CD4-positive, CD25-positive, alpha-beta regulatory T cell (primary cell): Measurements from ENCODE around the gene DENND2A. TPM values are rescaled to one million over a fixed set of nuclear protein-coding genes. Genes with fewer than 3 reads are reported as not detected.
"Not testable (repeated sequence)": the region's sequence is repeated elsewhere in the genome, so short reads cannot be mapped to it uniquely, and the experiment has no call there.

ENCODE experiments used
- ATAC-seq, 2 donors: fragments of 150-1000 bp; cut with Tn5 transposase; one replicate each; pipeline ENCODE4 v1.10.0; 2021; ENCODE audit warnings: low read depth in 2 of 2, moderate number of reproducible peaks in 2 of 2, moderate library complexity in 1 of 2
- DNase-seq, 3 donors: peaks; one replicate each; pipeline versions ENCODE4 v3.0.0 to v3.0.0-alpha.2; 2012 to 2022; ENCODE audit warnings: mixed read lengths in 1 of 3
- H3K27ac ChIP-seq: one replicate; pipeline ENCODE4 v1.7.0; 2013; ENCODE audit warnings: mild to moderate bottlenecking, low read length; ENCODE audit not compliant: insufficient read depth, poor library complexity, severe bottlenecking
- H3K27me3 ChIP-seq: one replicate; pipeline ENCODE4 v1.7.0; 2013; ENCODE audit warnings: low read length; ENCODE audit not compliant: control insufficient read depth, insufficient read depth
- H3K36me3 ChIP-seq: one replicate; pipeline ENCODE4 v1.7.0; 2013; ENCODE audit warnings: mild to moderate bottlenecking, low read length, moderate library complexity; ENCODE audit not compliant: control insufficient read depth, insufficient read depth
- H3K4me1 ChIP-seq: 2 replicates; pipeline ENCODE4 v1.7.0; 2013; ENCODE audit warnings: mild to moderate bottlenecking, low read length; ENCODE audit not compliant: insufficient read depth, control insufficient read depth, poor library complexity, severe bottlenecking
- H3K4me3 ChIP-seq: one replicate; pipeline ENCODE4 v1.7.0; 2013; ENCODE audit warnings: low read depth, mild to moderate bottlenecking, low read length, moderate library complexity
- H3K9me3 ChIP-seq, 2 experiments: 1 replicate in 1 of 2; 2 replicates in 1 of 2; pipeline ENCODE4 v1.7.0; 2013; ENCODE audit warnings: low read length in 2 of 2, mild to moderate bottlenecking in 1 of 2, moderate library complexity in 1 of 2; ENCODE audit not compliant: control insufficient read depth in 2 of 2
- H3K27ac Mint-ChIP-seq, 3 donors: one replicate each; pipeline ENCODE4 v1.8.0; 2020 to 2022; ENCODE audit warnings: mild to moderate bottlenecking in 3 of 3, mixed read lengths in 3 of 3, moderate library complexity in 2 of 3
- H3K27me3 Mint-ChIP-seq: one replicate; pipeline ENCODE4 v1.8.0; 2022; ENCODE audit warnings: mild to moderate bottlenecking, mixed read lengths
- H3K36me3 Mint-ChIP-seq: one replicate; pipeline ENCODE4 v1.8.0; 2020; ENCODE audit warnings: mixed read lengths
- H3K4me1 Mint-ChIP-seq, 4 donors: one replicate each; pipeline ENCODE4 v1.8.0; 2020 to 2022; ENCODE audit warnings: mixed read lengths in 4 of 4, mild to moderate bottlenecking in 1 of 4
- H3K4me3 Mint-ChIP-seq, 4 donors: one replicate each; pipeline ENCODE4 v1.8.0; 2020 to 2022; ENCODE audit warnings: mild to moderate bottlenecking in 4 of 4, mixed read lengths in 4 of 4, moderate library complexity in 3 of 4
- H3K9me3 Mint-ChIP-seq, 7 donors: one replicate each; pipeline ENCODE4 v1.8.0; 2020 to 2022; ENCODE audit warnings: mixed read lengths in 7 of 7, mild to moderate bottlenecking in 3 of 7, moderate library complexity in 2 of 7
- polyA plus RNA-seq, 4 donors: library from polyadenylated mRNA; unstranded; fragments of 300-500 nt; fragmentation: Illumina TruSeq; gene quantifications; one replicate each; pipeline ENCODE4 v1.2.3, GENCODE V29; 2021
- total RNA-seq: library from RNA; stranded (reverse); gene quantifications from one replicate; pipeline ENCODE4 v1.2.3, GENCODE V29; 2022

DENND2A gene
- total and polyA plus RNA-seq, 5 donors from 2014 or later: not detected

DNA sequence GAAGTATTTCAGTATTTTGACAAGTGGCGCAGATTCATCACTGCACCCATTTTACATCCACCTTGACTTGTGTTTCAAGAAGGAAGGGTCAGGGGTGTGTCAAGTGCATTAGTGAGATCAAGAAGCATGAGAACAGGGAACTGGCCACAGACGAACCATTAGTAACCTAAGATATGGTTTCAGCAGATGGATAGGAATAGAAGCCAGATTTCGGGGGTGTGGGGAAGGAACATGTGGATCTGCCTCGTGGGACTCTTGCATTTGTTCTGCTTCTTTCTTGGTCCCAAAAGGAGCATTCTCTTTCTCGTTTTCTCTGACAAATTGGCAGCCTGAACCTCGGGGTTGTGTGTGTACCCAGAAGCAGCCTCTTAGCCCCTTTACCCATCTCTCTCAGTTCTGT lies 9.6 kb downstream of the DENND2A start:
- no peak for ATAC-seq
- H3K27ac Mint-ChIP-seq: no peak overlapping the region

DNA sequence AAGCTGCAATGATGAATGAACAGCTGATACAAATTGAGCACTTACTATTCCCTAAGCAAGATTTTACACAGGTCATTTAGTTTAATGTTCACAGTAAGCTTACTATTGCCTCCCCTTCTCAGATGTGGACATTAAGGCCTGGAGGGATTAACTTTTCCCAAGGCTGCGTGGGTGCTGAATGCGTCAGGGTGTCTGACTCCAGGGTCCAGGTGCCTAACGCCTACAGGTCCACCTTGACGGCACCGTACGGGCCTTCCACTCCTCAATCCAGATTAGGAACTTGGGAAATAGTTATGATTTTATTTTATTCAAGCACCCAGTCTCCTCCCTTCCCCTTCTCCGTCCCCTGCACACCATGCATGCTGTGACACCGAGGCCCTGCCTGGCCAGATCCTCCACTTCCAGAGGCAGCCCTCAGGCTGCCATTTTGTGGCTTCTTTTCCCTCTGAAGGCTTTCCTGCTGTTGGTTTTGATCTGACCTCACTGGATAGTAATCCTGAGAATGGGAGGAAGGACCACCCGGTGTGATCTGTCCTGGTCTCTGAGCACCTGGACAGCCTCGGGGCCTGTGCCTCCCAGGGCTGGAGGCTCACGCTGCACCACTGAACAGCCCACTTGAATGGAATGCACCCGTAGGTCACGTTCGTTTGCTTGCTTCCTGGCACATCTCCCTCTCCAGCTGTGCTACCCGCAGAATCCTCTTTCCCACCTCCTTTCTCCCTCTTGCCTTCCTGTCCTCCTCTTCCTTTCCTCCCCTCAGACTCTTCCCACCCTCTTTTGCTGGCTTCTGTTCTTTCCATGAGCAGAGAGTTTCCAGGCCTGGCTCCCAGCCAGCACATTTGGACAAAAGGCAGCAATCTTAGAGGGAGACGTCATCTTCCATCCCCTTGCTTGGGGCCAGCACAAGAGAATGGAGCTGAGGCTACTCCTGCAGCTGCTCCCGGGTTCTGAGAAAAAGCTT lies 14.4 kb downstream of the DENND2A start:
- H3K36me3 ChIP-seq: no peaks in the 10 kb centered on the region
- H3K27me3 Mint-ChIP-seq: peaks cover 12% of the 10 kb centered on the region
- no peak overlapping the region for H3K4me3 Mint-ChIP-seq
- H3K27me3 ChIP-seq: no peaks in the 10 kb centered on the region
- no peak for DNase-seq
- no peaks in the 10 kb centered on the region for H3K4me1 Mint-ChIP-seq
- no peaks in the 10 kb centered on the region for H3K4me1 ChIP-seq
- H3K4me3 ChIP-seq: no peak overlapping the region
- no peaks in the 10 kb centered on the region for H3K9me3 ChIP-seq
- no peaks in the 10 kb centered on the region for H3K9me3 Mint-ChIP-seq
- no peak for ATAC-seq
- H3K36me3 Mint-ChIP-seq: no peaks in the 10 kb centered on the region
- peak overlapping the region in 1 of 3 donors; percentile 61 for H3K27ac Mint-ChIP-seq
- H3K27ac ChIP-seq: no peak overlapping the region

More for the DNA sequence above, 9.6 kb downstream of the DENND2A start:
- H3K9me3 Mint-ChIP-seq: no peaks in the 10 kb centered on the region
- Histone ChIP-seq H3K36me3 (no peaks in the 10 kb centered on the region), H3K27ac (no peak overlapping the region), H3K4me1 (no peaks in the 10 kb centered on the region), H3K9me3 (no peaks in the 10 kb centered on the region), H3K4me3 (no peak overlapping the region), H3K27me3 (peaks cover 2% of the 10 kb centered on the region)
- H3K27me3 Mint-ChIP-seq: peaks cover 23% of the 10 kb centered on the region
- no peaks in the 10 kb centered on the region for H3K4me1 Mint-ChIP-seq
- no peak overlapping the region for H3K4me3 Mint-ChIP-seq
- H3K36me3 Mint-ChIP-seq: no peaks in the 10 kb centered on the region
- no peak for DNase-seq

DNA sequence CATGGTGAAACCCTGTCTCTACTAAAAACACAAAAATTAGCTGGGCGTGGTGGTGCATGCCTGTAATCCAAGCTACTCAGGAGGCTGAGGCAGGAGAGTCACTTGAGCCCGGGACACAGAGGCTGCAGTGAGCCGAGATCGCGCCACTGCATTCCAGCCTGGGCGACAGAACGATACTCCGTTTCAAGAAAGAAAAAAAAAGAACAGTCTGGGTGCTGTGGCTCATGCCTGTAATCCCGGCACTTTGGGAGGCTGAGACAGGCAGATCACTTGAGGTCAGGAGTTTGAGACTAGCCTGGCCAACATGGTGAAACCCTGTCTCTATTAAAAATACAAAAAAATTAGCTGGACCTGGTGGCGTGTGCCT lies 15.4 kb downstream of the DENND2A start:
- not testable (repeated sequence) for H3K9me3 ChIP-seq, H3K27ac Mint-ChIP-seq, H3K4me3 ChIP-seq, H3K36me3 Mint-ChIP-seq, H3K27ac ChIP-seq, H3K4me1 Mint-ChIP-seq, H3K9me3 Mint-ChIP-seq, ATAC-seq, DNase-seq, H3K36me3 ChIP-seq, H3K27me3 ChIP-seq, H3K4me3 Mint-ChIP-seq, H3K4me1 ChIP-seq
- peaks cover 11% of the 10 kb centered on the region for H3K27me3 Mint-ChIP-seq

DNA sequence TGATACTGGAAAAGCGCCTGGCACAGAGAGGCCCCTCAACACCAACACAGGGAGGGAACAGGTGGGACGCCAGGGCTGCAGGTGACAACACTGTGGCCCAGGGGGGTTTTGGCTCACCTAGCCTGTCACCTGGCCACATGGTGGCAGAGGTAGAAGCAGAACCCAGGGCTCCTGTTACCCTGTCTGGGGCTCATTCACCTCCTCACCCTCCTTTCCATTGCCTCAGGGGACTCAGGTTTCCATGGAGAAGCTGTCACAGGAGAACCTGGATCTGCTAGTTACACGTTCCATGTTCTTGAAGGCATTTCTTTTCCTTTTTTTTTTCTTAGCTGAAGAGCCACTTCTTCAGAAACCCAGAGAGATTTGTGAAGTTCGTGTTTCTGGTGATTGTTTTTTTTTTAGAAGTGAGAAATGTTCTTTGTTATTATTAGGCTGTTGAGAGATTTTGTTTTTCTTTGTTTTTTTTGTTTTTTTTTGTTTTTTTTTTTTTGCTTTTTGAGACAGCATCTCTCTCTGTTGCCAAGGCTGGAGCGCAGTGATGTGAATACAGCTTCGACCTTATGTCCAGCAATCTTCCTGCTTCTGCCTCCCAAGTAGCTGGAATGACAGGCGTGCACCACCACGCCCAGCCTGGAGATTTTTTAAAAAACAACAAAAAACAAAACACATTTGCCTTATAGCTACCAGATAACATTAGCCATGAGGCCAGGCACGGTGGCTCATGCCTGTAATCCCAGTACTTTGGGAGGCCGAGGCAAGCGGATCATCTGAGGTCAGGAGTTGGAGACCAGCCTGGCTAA lies 16.0 kb downstream of the DENND2A start:
- Histone ChIP-seq H3K27me3 (no peaks in the 10 kb centered on the region), H3K4me1 (no peaks in the 10 kb centered on the region), H3K27ac (no peak overlapping the region), H3K9me3 (no peaks in the 10 kb centered on the region), H3K36me3 (no peaks in the 10 kb centered on the region), H3K4me3 (no peak overlapping the region)
- H3K36me3 Mint-ChIP-seq: no peaks in the 10 kb centered on the region
- ATAC-seq (no peak), DNase-seq (no peak)
- H3K4me1 Mint-ChIP-seq: no peaks in the 10 kb centered on the region
- peaks cover 11% of the 10 kb centered on the region for H3K27me3 Mint-ChIP-seq
- peak overlapping the region in 1 of 3 donors; percentile 69 for H3K27ac Mint-ChIP-seq
- H3K4me3 Mint-ChIP-seq: no peak overlapping the region
- H3K9me3 Mint-ChIP-seq: no peaks in the 10 kb centered on the region

DNA sequence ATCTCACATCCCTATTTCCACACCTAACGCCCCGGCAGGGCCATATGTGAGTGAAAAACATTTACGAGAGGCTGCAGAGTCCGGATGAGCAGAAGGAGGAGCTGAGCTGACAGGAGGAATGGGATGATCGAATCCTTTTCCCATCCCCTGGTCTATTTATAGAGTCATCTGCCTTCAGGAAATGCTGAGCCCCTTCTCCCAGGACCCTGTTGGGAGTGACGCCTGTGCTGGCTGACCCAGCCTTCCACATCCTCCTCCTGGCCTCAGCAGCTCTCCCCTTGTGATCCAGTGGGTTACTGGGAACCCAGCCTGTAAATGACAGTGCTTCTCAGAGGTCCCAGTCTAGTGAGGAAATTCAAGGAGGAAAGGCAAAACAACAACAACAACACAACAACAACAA lies 16.6 kb downstream of the DENND2A start:
- Histone ChIP-seq H3K36me3 (no peaks in the 10 kb centered on the region), H3K4me3 (no peak overlapping the region), H3K4me1 (no peaks in the 10 kb centered on the region), H3K27me3 (no peaks in the 10 kb centered on the region), H3K27ac (no peak overlapping the region), H3K9me3 (no peaks in the 10 kb centered on the region)
- Mint-ChIP-seq H3K9me3 (no peaks in the 10 kb centered on the region), H3K4me3 (no peak overlapping the region), H3K27me3 (peaks cover 5% of the 10 kb centered on the region), H3K36me3 (no peaks in the 10 kb centered on the region), H3K4me1 (no peaks in the 10 kb centered on the region), H3K27ac (peak overlapping the region in 1 of 3 donors; percentile 69)
- no peak for ATAC-seq
- DNase-seq: no peak

DNA sequence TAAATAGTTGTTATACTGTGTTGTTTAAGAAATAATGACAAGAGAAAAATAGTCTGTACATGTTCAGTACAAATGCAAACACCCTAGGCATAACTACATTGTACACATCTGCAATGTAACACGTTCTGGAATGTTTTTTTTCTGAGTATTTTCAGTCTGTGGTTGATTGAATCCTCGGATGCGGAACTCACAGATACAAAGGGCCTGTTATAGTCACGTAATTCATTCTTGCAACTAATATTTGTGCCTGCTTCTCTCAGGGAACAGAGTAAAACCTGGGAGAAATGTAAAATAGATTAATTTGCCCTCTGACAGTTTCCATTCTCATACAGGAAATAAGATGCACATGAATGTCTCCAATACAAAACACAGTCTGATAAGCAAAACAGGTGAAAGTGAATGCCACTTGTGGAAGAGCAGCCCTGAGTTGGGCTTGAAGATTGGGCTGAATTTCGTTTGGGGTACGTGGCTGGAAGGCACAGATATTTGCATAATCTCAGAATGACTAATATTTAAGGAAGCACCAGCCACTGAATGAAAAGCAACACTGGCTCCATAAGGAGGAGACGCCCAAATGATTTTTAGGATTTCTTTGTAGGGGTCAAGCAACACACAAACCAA lies 19.1 kb downstream of the DENND2A start:
- Mint-ChIP-seq H3K9me3 (no peaks in the 10 kb centered on the region), H3K4me1 (no peaks in the 10 kb centered on the region), H3K36me3 (no peaks in the 10 kb centered on the region), H3K4me3 (no peak overlapping the region), H3K27me3 (peaks cover 4% of the 10 kb centered on the region), H3K27ac (no peak overlapping the region)
- no peaks in the 10 kb centered on the region for H3K9me3 ChIP-seq
- no peak overlapping the region for H3K27ac ChIP-seq
- H3K4me3 ChIP-seq: no peak overlapping the region
- H3K36me3 ChIP-seq: no peaks in the 10 kb centered on the region
- no peak for DNase-seq
- no peaks in the 10 kb centered on the region for H3K4me1 ChIP-seq
- ATAC-seq: no peak
- H3K27me3 ChIP-seq: no peaks in the 10 kb centered on the region

DNA sequence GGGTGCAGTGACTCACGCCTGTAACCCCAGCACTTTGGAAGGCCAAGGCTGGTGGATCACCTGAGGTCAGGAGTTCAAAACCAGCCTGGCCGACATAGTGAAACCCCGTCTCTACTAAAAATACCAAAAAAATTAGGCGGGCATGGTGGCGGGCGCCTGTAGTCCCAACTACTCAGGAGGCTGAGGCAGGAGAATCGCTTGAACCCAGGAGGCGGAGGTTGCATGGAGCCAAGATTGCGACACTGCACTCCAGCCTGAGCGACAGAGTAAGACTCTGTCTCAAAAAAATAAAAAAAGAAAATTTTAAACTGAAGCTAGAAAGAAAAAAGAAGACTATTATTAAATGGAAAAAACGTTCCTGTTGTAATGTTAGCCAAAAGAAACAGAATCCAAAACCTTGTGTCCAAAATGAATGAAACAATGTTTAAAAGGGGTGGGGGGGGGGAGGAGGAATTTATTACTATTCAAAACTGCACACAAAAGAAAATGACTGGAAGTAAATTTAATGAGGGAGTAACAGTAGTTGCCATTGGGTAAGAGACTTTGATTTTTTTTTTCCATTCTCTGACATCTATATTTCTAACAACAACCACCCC lies 20.6 kb downstream of the DENND2A start:
- H3K4me3 ChIP-seq, H3K36me3 Mint-ChIP-seq, H3K27me3 Mint-ChIP-seq, H3K36me3 ChIP-seq, H3K9me3 Mint-ChIP-seq, H3K4me1 ChIP-seq, H3K4me1 Mint-ChIP-seq, H3K27me3 ChIP-seq, H3K27ac ChIP-seq, ATAC-seq, H3K27ac Mint-ChIP-seq, DNase-seq, H3K9me3 ChIP-seq, H3K4me3 Mint-ChIP-seq: not testable (repeated sequence)
